ENCODE measurements around the gene CRACR2A.

DNA sequence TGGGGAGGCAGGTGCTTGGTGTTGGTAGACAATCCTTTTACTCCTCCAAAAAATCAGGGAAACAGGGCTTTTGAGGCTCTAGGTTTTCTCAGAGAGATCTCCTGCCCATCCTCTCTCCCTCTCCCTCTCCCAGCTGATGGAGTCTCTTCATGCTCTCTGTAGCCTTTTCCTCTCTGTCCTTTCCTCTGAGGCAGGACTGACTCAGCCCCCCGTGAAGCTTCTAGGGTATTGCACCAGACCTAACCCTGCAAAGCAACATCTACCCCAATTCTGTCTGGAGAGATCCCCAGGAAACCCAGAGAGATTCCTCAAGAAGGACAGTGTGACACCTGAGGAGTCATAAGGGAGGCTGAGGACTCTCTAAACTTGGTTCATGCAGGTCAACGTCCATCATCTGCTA, 66.4 kb downstream of the CRACR2A start:
- TF ChIP-seq POLR2A (IDR thresholded peaks at IDR 0.05; ENCODE audit: low read length) = no peak
- TF ChIP-seq GATA3 (IDR thresholded peaks at IDR 0.05; ENCODE audit: borderline replicate concordance) = no peak
- TF ChIP-seq, protein P1, sequence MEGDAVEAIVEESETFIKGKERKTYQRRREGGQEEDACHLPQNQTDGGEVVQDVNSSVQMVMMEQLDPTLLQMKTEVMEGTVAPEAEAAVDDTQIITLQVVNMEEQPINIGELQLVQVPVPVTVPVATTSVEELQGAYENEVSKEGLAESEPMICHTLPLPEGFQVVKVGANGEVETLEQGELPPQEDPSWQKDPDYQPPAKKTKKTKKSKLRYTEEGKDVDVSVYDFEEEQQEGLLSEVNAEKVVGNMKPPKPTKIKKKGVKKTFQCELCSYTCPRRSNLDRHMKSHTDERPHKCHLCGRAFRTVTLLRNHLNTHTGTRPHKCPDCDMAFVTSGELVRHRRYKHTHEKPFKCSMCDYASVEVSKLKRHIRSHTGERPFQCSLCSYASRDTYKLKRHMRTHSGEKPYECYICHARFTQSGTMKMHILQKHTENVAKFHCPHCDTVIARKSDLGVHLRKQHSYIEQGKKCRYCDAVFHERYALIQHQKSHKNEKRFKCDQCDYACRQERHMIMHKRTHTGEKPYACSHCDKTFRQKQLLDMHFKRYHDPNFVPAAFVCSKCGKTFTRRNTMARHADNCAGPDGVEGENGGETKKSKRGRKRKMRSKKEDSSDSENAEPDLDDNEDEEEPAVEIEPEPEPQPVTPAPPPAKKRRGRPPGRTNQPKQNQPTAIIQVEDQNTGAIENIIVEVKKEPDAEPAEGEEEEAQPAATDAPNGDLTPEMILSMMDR (IDR thresholded peaks at IDR 0.05) = no peak
- no peak for TF ChIP-seq EP300 (IDR thresholded peaks at IDR 0.05)

Data from A549 (cell line).